ENCODE data around the gene C16orf92.

C16orf92 gene

DNA sequence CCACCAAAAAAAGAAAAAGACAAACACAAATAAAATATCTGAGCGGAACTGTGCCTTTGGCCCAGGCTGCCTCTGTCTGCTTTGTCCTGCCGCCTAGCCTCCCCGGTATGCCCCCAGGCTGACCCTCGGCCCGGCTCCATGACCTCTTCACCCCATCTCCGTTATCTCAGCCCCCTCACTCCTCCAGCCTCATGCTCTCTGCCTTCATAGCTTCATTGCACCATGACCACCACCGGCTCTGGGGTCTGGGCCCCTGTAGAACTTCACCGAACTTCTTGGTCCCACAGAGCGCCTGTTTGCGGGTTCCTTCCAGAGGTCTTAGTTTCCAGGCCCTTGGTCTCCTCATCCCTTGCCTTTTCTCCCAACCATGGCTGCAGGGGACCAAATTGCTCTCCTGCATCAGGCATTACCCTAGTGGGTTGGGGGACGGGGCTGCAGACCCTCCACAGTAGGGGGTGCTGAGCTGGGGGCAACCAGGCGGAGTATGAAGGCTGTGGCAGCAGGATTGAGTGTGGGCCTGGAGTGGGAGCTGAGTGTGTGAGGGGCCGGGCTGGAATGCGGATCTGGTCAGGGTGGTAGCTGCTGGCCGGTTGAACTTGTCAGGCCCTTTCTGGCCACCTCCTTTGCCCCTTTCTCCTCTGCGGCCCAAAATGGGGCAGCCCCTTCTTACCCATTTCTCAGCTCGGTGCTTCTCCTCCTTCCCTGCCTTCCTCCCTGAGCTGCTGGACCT is 34.5 kb upstream of the C16orf92 start:
- DNase-seq (ENCODE audit: low read depth in 2 of 2, low spot score in 1 of 2): no peak

DNA sequence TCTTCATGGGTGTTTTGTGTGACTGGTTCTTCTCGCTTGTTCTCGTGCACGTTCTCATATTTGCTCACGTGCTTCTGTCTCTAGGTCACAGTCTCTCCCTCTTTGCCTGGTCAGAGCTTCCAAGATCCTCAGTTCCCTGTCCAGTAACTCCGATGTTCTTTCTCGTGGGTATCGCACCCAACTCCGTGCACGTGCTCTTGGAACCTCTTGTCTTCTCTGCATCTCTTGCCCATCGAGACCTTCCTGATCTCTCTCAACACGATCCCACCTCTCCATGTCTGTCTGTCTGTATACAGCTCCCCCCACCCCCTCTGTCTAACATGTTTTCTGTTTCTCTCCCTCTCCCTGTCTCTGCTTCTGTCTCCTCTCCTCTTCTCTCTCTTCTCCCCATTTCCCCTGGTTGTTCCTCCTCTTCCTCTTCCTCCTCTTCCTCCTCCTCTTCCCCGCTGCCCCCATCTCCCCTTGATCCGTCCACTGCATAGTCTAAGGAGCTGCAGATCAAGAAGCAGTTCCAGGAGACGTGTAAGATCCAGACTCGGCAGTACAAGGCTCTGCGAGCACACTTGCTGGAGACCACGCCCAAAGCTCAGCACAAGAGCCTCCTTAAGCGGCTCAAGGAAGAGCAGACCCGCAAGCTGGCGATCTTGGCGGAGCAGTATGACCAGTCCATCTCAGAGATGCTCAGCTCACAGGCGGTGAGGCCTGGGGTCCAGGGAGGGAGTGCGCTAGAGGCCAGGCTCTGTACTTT is 33.7 kb upstream of the C16orf92 start:
- DNase-seq (ENCODE audit: low read depth in 2 of 2, low spot score in 1 of 2): no peak

DNA sequence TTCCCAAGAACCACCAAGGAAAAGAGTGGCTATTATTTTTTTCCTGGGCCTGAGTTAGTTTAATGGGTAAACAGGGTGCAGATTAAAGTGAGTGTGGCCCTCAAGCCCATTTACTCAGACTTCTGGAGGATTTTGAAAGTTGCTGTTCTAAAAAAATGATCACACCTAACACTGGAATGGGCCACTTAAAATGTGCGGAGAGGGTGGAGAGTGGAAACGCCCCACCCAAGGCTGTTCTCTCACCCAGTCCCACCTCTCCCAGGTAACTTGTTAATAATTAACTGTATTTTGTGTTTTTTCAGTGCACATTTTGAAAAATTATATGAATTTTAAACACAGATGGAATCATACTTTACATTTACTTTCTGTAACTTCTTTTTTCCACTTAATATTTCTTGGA is 33.0 kb upstream of the C16orf92 start:
- no peak for DNase-seq (ENCODE audit: low read depth in 2 of 2, low spot score in 1 of 2)

DNA sequence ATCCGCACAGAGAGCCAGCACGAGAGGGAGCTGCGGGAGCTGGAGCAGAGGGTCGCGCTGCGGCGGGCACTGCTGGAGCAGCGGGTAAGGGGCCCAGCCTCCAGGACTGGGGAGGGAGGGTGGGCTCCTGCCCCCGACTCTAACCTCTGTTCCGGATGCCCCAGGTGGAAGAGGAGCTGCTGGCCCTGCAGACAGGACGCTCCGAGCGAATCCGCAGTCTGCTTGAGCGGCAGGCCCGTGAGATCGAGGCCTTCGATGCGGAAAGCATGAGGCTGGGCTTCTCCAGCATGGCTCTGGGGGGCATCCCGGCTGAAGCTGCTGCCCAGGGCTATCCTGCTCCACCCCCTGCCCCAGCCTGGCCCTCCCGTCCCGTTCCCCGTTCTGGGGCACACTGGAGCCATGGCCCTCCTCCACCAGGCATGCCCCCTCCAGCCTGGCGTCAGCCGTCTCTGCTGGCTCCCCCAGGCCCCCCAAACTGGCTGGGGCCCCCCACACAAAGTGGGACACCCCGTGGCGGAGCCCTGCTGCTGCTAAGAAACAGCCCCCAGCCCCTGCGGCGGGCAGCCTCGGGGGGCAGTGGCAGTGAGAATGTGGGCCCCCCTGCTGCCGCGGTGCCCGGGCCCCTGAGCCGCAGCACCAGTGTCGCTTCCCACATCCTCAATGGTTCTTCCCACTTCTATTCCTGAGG is 32.0 kb upstream of the C16orf92 start:
- DNase-seq (ENCODE audit: low read depth in 2 of 2, low spot score in 1 of 2): no peak

DNA sequence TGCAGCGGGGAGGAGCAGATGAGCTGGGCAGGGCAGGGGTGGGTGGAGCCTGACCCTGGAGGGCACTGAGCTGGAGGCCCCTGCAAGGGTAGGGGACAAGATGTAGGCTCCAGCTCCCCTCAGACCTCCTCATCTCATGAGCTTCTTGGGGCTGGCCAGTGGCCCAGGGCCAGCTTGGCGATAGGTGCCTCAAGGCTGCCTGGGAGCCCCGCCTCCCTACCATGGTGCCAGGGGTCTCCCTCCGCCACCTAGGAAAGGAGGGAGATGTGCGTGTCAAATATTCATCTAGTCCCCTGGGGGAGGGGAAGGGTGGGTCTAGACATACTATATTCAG is 31.5 kb upstream of the C16orf92 start:
- DNase-seq (ENCODE audit: low read depth in 2 of 2, low spot score in 1 of 2): no peak

DNA sequence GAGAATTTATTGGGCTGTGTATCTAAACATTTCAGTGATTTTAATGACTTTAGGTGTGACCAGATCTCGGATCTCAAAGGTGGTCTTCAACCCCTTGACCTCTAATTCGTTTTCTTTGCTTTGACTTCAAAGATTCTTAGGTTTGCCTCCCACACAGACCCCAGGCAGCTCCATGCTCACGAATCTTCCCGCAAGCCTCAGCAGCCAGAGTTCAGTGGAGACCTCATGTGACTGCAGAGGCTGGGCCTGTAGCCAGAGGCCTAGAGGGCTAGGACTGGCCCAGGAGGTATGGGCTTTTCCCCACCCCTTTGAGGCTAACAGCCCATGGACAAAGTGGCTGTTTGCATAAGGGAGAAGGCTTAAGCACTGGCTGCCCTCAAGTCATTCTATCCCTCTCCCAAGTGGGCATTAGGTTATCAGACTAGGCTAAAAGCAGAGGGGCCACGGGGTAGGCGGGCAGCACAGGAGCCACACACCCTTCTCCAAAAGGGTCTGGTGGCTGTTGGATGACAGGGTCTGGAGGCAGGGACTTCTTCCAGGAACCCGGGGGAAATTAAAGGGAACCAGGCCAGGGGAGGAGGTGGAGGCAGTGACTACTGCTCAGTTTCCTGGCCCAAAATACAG is 30.5 kb upstream of the C16orf92 start:
- no peak for DNase-seq (ENCODE audit: low read depth in 2 of 2, low spot score in 1 of 2)

DNA sequence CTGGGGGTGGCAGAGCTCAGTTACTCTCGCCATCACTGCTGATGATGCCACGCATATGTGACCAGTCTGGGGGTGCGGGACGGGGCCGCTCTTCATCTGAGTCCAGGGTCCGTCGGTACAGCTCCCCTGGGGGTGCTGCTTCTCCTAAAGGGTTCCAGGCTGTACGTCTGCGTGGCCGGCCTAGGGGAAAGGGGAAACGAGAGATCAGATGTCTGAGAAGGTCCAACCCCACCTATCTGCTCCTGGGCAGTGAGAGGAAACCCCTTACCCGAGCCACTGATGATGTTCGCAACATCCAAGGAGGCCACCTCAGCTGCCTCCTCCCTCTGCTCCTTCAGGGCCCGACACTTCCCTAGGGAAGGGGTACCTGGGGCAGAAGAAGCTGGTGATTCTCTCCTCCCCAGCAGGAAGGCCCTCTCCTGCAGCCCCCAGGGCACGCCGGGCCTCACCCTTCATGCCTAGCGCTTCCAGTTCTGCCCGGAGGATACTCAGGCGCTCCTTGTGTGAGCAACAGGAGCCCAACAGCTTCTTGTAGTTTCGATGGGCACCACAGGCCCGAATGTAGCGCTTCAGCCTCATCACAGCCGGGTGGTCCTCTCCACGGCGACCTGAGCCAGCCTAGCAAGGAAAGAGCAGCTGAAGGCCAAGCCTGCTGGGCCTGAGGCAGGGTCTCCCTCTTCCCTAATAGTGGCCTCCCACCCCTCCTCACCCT is 29.7 kb upstream of the C16orf92 start:
- no peak for DNase-seq (ENCODE audit: low read depth in 2 of 2, low spot score in 1 of 2)

DNA sequence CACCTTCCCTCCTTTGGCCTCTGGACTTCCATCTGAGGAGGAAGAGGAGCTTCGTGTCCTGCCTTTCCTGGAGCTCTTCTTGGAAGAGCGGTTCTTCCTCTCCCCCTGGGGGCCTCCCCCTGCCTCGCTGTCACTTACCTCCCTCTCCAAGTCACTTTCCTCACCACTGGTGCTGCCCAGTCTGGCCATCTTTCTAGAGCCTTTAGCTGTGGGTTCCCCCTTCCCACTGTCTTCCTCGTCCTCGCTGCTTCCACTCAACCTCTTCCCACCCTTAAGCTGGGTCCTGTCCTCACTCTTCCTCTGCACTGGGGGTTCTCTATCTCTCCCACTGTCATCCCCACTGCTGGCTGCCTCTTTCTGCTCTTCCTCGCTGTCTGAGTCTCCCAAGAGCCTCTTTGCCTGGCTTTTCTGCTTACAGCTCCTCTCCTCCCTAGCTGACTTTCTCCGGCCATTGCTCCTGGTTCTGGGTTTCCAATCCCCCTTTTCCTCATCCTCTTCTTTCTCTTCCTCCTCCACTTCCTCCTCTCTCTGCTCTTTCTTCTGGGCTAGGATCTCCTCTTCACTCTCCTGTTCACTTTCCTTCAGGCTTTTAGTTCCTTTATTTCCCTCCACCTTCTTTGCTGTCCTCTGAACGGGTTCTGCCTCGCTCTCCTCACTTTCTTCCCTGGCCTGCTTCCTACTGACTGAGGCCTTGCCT is 28.9 kb upstream of the C16orf92 start:
- no peak for DNase-seq (ENCODE audit: low read depth in 2 of 2, low spot score in 1 of 2)

DNA sequence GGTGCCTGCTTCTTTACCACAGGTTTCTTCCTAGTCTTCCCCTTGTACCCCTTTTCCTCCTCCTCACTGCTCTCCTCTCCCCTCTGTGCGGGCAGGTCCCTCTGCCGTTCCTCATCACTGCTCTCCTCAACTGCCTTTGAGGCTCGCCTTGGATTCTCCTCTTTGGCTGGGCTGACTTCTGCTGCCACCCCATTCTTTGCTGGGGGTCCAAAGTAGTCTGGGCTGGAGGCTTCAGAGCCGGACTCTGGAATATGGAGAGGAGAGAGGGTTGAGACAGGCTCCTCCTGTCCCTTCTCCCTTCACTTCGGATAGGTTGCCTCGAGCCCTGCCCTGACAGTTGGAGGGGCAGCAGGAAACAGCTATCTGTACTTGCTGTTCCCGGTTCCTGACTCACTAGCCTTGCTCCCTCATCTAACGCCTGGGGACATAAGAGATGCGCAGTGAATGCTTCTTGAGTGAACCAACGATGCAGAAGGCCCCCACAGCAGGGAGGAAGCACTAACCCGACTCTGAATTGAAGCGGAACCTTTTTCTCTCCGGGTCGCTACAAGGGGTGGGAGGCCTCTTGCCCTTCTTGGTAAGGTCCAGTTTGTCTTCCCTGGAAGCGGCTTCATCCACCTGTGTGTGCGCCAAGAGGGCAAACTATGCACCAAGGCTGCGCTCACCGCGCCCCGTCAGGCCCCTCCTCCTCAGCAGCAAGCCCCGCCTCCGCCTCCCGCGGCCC is 28.2 kb upstream of the C16orf92 start:
- DNase-seq (ENCODE audit: low read depth in 2 of 2, low spot score in 1 of 2): peak; percentile 33 to 45

DNA sequence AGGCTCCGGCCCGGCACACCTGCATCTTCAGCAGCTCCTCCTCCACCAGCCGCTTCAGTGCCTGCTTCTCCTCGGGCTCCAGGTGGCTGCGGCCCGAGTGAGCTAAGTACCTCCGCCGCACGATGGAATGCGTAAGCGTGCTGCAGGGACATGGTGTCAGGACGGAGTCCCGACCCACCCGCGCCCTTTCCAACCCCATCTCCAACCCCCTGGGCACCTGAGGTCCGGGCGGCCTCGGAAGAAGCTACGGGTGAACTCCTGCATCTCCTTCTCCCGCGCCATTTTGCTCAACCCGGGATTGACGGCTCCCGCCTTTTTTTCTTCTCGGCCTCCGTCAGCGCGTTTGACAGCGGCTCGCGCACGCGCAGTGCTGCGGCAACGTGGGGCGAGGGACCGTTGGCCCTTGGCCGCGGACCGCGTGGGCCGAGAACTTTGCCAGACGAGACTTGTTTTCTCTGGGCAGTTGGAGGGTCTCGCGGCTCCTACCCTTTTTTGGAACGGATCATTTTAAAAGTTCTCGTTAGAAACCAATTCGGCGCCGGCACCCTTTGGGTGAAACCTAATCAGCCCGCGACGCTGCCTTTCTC is 27.6 kb upstream of the C16orf92 start, which contains the start of gene HIRIP3:
HIRIP3 (minus strand) TSS at position 294 of the 587 bp plus-strand sequence; CDS start at position 282, 12 bp downstream.
- peak; percentile 63 to 66 for DNase-seq (ENCODE audit: low read depth in 2 of 2, low spot score in 1 of 2)

DNA sequence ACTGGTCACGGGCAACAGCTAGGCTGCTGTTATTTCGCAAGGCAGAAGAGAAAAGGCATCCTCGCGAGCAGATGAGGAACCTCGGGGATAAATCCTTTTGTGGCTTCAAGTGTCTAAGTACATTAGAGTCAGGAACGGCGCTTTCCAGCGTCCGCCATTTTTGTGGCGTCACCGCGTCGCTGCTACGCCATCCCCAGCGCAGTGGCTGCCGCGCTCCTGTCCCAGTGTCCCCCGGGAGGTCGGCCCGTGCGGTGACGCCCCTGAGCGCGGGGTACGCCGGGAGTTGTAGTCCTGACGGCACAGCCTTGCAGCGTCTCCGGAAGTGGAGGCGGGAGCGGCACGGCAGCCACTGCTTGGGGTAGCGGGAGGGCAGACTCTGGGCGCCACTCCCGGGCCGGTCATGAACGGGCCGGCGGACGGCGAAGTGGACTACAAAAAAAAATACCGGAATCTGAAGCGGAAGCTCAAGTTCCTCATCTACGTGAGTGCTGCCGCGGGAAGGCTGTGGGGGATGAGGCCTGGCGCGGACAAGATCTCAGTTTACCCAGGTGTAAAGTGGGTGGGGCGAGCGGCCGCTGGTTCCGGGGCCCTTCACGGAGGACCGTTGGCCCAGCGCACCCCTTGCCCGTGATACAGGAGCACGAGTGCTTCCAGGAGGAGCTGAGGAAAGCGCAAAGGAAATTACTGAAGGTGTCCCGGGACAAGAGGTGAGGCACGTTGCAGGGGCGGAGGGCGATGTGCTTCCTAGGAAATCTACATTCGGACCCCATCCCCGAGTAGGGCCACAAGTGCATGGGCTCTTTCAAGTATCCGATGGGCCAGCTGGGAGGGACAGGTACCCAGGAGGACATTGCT is 26.9 kb upstream of the C16orf92 start, which contains the start of gene INO80E:
INO80E (plus strand) TSS at position 331 of the 855 bp plus-strand sequence; CDS start at position 401, 70 bp downstream.
- DNase-seq (ENCODE audit: low read depth in 2 of 2, low spot score in 1 of 2): peak; percentile 98

DNA sequence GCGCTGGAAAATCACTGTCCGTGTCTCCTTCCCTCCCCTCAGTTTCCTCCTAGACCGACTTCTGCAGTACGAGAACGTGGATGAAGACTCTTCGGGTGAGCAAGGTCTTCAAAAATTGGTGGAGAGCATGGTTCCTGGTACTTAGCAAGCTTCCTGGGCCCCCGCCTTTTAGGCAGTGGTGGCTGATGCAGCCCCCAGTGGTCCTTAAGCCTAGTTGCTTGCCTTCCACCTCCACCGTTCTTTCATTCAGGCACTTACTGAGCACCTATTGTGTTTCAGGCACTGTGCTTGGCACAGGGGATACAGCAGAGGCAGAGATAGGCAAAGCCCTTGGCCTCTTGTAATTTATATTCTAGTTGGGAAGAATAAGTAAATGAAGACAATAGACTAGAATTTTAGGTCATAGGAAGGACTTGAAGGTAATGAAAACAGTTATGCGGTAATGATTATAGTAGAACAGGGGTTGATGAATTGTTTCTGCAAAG is 26.2 kb upstream of the C16orf92 start:
- DNase-seq (ENCODE audit: low read depth in 2 of 2, low spot score in 1 of 2): no peak

DNA sequence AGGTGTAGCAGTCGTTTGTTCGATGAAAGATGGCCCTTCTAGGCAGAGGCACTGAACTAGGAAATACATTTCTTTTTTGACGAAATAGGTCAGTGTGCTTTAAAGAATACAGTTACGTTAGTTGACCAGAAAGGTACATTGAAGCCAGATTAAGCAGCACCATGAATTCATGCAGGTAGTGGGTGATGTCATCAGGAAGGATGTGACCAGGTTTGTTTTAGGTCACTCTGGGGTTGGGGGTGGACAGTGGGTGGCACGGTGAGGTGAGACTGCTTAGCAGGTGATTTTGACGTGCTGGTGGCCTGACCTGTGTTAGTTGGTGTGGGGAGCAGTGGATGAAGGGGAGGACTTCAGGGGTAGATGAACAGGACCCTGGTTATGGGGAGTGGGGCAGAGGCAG is 23.4 kb upstream of the C16orf92 start:
- DNase-seq (ENCODE audit: low read depth in 2 of 2, low spot score in 1 of 2): no peak

DNA sequence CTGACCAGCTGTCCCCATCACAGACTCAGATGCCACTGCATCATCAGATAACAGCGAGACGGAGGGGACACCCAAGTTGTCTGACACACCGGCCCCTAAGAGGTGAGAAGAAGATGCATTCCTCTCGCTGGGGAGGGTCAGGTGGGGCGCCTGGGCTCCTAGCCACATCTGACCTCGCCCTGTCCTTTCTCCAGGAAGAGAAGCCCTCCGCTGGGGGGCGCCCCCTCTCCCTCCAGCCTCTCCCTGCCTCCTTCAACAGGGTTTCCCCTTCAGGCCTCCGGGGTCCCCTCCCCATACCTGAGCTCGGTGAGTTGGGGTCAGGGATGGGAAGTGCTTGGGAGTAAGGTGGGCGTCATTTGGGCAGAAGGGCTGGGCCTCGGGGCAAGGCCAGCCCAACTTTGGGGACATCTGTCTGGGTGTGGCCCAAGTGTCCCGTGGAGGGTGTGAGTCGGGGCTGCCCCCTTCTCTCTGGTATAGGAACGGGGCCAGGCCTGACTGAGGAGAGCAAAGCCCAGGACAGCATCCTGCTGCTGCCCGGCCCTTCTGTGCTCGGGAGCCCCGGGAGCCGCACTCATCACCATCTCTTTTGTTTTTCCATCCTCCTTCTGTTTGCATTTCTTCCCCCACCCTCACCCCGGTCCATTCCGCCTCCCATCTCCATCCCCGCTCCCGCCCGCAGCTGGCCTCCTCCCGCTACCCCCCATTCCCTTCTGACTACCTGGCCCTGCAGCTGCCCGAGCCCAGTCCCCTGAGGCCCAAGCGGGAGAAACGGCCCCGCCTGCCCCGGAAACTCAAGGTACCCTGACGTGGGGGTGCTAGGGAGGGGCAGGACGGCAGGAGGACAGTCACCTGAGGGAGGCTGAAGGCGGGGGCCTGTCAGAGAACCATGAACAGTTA is 22.0 kb upstream of the C16orf92 start:
- DNase-seq (ENCODE audit: low read depth in 2 of 2, low spot score in 1 of 2): no peak

DNA sequence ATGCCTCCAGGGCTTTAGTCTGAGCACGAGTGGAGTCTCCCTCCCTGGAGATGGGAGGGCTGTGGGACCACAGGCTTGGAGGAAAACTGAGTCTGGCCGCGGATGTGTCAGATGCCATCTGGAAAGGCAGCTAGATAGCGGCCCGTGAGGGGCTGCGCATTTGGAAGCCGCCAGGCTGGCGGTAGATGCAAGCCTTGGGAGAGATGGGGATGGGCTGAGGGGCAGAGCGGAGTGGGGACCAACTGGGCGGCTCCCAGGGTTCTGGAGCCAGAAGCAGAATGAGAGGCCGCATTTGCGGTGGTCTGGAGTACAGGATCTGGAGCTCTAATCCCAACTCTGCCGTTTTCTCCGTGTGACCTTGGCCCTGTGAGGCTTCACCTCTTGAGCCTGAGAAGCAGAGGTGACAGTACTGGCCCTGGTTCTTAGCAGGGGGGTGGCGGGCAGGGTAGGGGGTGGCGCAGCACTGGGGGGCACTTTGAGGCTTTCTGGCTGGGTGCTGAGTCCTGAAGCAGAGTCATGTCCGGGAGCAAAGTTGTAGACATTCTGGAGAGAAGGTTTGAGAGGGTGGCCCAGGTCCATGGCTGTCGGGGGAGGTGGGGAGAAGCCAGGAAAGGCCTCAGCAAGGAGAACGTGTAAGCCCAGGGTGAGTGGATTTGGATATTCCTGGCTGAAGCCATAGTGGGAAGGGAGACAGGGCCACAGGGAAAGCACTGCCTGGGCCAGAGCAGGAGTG is 20.2 kb upstream of the C16orf92 start:
- DNase-seq (ENCODE audit: low read depth in 2 of 2, low spot score in 1 of 2): no peak

DNA sequence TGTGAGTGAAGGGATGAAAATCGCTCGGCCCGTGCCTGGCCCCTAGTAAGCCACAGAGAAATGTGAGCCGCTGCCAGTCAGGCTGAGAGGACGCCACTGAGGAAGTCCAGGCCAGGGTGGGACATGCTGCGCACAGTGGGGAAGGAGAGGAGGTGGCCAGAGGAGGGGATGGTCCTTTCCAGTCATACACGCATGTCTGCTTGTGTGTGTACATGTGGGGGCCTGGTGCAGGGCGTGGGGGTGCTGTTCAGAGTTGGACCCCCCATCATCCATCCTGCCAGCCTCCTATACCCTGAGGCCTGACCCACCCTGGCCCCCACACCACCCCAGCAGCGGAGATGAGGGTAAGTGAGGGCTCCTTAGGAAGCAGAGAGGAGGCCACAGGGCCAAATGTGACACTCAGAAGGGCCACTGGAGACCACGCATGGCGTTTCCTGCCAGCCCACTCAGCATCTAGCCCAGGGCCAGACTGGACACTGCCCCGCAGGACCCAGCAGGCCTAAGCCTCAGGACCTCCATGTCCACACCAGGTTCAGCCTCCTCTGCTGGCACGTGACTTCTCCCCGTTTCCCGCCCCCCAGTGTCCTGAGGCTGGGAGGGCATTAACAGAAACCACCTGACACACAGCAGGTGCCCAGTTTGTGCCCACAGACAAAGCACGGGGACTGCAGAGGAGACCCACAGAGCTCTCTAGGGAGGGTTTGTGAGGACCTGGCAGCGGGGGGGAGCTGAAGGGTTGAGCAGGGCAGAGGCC is 19.2 kb upstream of the C16orf92 start:
- DNase-seq (ENCODE audit: low read depth in 2 of 2, low spot score in 1 of 2): no peak

Measured in stimulated activated CD8-positive, alpha-beta memory T cell treated with anti-CD3 and anti-CD28 coated beads, Interleukin-4, amount 100 ng/mL, for 4 hours (primary cell).